GM15510 (cell line): Measurements from ENCODE around the gene PGPEP1.

Experiments
- POLR2A ChIP-seq: IDR thresholded peaks from 3 replicates; pipeline ENCODE4 v1.6.1; 2011; ENCODE audit warnings: borderline replicate concordance; ENCODE audit not compliant: insufficient read length; ENCODE audit errors: extremely low read depth

The PGPEP1 gene

GRCh38 chr19:18406749-18407148, 66.4 kb downstream of the PGPEP1 start:
- no peak for TF ChIP-seq POLR2A

GRCh38 chr19:18408053-18408476, 67.7 kb downstream of the PGPEP1 start:
- TF ChIP-seq POLR2A, result peak; percentile 23

- no peak for TF ChIP-seq POLR2A
Measured at GRCh38 chr19:18412610-18413239, 72.3 kb downstream of the PGPEP1 start.

- TF ChIP-seq POLR2A, result no peak
Measured at GRCh38 chr19:18414504-18415177, 74.2 kb downstream of the PGPEP1 start.

- TF ChIP-seq POLR2A, result no peak
Measured at GRCh38 chr19:18415178-18415867, 74.9 kb downstream of the PGPEP1 start.

GRCh38 chr19:18416778-18417249, 76.4 kb downstream of the PGPEP1 start:
- no peak for TF ChIP-seq POLR2A

- peak; percentile 47 for TF ChIP-seq POLR2A
Measured at GRCh38 chr19:18417250-18418028, 77.0 kb downstream of the PGPEP1 start.

DNA sequence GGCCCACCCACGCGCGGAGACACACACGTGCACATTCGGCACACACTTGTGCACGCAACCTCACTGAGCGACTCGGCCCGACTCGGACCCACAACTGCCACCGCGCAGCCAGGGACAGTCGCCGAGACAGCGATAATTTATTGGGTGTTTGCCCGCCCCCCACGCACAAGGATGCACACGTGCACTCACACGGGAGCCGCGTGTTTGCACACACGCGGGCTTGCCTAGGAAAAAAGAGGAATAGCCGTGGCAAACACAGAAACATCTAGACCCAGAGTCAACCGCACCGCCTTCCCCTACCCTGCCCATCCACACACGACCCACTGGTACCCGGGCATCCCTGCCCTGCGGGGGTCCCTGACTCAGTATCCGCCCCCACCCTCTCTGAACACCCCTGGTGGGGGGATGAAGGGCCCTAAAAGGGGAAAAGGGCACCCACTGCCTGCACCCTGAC, 77.7 kb downstream of the PGPEP1 start:
- no peak for TF ChIP-seq POLR2A

DNA sequence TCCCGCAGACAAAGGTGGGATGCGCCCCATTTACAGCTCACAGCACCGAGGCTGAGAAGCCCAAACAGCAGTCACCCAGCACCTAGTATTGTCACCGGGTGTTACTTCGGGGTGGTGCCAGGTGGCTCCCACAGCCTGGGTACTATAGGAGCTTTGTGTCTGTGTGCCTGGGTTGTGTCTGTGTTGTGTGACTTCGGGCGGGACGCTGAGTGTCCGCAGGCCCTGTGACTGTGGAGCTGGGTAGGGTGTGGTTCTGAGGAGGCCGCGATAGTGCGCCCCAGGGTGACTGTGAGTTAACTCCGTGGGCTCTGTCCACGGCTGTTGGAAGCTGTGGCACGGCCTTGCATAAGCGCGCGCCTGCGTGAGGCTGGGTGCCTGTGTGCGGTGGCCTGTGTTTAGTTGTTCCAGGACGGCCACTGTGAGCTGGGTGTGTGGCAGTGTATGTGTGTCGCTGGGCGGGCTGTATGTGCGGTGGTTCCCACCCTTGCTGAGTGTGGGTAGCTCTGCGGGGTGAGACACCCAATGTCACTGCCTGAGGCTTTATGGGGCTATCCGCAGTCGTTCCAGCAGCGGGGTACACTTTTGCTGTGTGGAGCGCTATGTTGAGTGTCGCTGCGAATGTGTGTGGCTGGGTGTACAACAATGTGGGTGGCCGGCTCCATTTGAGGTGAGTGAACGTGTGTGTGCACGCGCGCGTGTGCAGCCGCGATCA, 78.2 kb downstream of the PGPEP1 start:
- TF ChIP-seq POLR2A, result no peak

DNA sequence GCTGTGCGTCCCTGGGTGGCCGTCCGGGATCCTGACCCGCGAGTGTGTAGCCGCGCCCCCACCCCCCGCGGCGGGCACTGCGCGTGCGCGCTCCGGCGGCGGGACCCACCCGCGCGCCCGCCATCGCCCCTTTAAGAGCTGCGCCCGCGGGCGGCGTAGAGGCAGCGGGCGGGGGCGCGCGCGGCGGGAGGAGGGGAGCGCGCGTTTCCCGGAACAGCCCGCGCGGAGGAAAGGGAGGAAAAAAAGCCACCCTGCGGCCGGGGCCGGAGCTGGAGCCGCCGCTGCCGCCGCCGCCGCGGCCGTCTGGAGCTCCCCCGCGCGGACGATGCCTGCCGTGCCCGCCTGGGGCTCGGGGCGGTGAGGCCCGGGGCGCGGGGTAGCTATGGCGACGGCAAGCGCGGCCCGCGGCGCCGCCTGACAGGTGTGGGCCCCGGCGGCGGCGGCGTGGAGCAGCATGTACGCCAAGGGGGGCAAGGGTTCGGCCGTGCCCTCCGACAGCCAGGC, 78.8 kb downstream of the PGPEP1 start, which contains the start of gene SSBP4:
TSS of gene SSBP4 (plus strand) at position 204 of the 504 bp plus-strand sequence. CDS start at position 455, 251 bp downstream.
- peak; percentile 31 for TF ChIP-seq POLR2A
